Measurements from ENCODE around the gene RFX2. TPM values are rescaled to one million over a fixed set of nuclear protein-coding genes. Genes with fewer than 3 reads are reported as not detected.
A peak's percentile ranks its signal among the peaks of the same experiment; 100 is the strongest.

The RFX2 gene
- total and polyA plus RNA-seq, 9 of the 15 experiments (the other 6 are each of a cell fraction or from before 2014, with no cell fraction given) = 3.6 to 18.7 (median 8.7) TPM

DNA sequence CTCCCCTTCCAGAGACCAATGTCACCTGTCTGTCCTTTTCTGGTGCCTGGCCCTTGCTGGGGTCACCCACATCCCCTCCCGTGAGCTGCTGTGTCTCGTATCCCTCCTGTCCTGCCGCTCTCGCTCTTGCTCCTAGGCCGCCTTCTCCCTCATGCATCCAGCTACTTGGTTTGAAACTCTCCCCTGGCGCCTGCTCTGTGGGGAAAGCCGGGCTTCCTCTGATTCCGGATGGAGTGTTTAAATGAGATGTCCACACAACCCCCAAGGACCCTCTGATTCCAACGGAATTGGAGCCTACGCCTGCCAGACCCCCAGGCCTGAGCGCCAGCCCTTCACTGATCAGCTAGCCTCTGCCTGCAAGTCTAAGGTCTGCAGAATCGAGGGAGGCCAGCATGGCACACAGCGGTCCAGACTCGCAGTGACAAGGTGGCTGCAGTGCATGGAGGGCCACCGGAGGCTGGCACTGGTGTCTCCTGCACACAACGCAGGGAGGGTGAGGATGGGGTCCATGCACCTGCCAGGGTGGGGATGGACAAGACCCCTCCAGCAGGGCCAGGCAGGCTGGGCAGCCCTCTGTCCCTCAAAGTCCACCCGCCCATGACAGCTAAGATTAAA is 47.2 kb downstream of the RFX2 start:
- Histone ChIP-seq H3K27me3 (ENCODE audit: control insufficient read depth in 2 of 2, insufficient read depth in 2 of 2, low read length in 2 of 2) (no peaks in the 10 kb centered on the region), H3K9me1 (ENCODE audit: control insufficient read depth, insufficient read depth, low read length) (no peaks in the 10 kb centered on the region), H3K36me3 (ENCODE audit: control insufficient read depth, insufficient read depth, low read length) (peaks cover 2% of the 10 kb centered on the region; the same call in 1 of the 3 replicates), H4K20me1 (replicated peaks; ENCODE audit: control insufficient read depth, insufficient read depth, low read length) (no peaks in the 10 kb centered on the region), H3K4me3 (no peak overlapping the region), H3K9ac (ENCODE audit: insufficient read depth in 1 of 2, low read depth in 2 of 2, low read length in 2 of 2) (peak overlapping the region in 1 of 2 experiments; percentile 57; a peak in 2 of 4 replicates), H3K79me2 (ENCODE audit: control insufficient read depth, insufficient read depth, low read length) (peaks cover 53% of the 10 kb centered on the region), H3K4me2 (ENCODE audit: insufficient read depth, low read length) (no peak overlapping the region; the same call in 1 of the 2 replicates), H2AFZ (ENCODE audit: low read depth, low read length) (no peak overlapping the region), H3K9me3 (replicated peaks; ENCODE audit: control insufficient read depth, insufficient read depth, low read depth, low read length) (no peaks in the 10 kb centered on the region), H3K27ac (ENCODE audit: extremely low read depth, low read depth, low read length) (peak overlapping the region; percentile 85; the same call in 1 of the 3 replicates), H3K4me1 (replicated peaks in 1 of 2; ENCODE audit: control insufficient read depth in 2 of 2, insufficient read depth in 2 of 2, low read length in 2 of 2) (peaks cover 57 to 85% of the 10 kb centered on the region in 2 experiments)
- WGBS (ENCODE audit: insufficient coverage, low coverage, missing lambda C conversion rate) = 94% methylated on average over 17 of the region's 17 CpGs
- FAIRE-seq (no peak), DNase-seq (ENCODE audit: extremely low read depth in 1 of 4, low spot score in 3 of 4) (no peak), ATAC-seq (no peak)
- ChIA-PET CTCF (ENCODE audit: low intra/inter-chr PET ratio) (no interaction called here), POLR2A (interaction anchor here (1.3 kb wide), 1 partner anchor 15 kb away, joined by 3 read pairs; no protein-coding TSS in a partner anchor)
- intact Hi-C loops (cut with micrococcal nuclease) (no loop called here), in situ Hi-C loops (cut with MboI) (no loop called here)
- BruUV-seq (replicated peaks) = no TSS peak
- no peak for TF ChIP-seq ZNF24 (IDR thresholded peaks at IDR 0.05)
- TF ChIP-seq SMAD3 (CRISPR knock-in tag; conservative IDR thresholded peaks at IDR 0.05) = no peak
- no peak for TF ChIP-seq KLF6 (CRISPR knock-in tag; IDR thresholded peaks at IDR 0.05; ENCODE audit: borderline replicate concordance)
- no peak for TF ChIP-seq SMC3 (conservative IDR thresholded peaks at IDR 0.05; ENCODE audit: insufficient read depth, low read depth, low read length)
- TF ChIP-seq RNF2 (IDR thresholded peaks at IDR 0.05) = no peak
- TF ChIP-seq ZNF316 (IDR thresholded peaks at IDR 0.05) = no peak

DNA sequence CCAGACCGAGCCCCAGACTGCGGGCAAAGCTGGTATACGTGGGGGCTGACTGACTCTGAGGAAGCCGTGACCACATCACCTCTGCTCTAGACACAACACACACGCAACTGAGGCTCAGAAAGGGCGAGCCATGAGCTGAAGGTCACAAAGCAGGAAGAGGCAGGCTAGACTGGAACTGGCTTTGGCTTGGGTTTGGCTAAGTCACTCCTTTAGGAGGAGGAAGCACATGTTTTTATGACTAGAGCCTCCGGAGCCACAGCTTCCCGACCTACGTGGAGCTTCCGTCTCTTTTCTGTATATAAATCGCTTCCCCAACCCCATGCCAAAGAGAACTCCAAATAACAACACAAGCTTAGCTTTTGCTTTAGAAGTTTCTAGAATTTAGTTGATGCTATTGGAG is 48.0 kb downstream of the RFX2 start:
- H3K4me1 ChIP-seq (replicated peaks in 1 of 2; ENCODE audit: control insufficient read depth in 2 of 2, insufficient read depth in 2 of 2, low read length in 2 of 2) = peaks cover 64 to 87% of the 10 kb centered on the region in 2 experiments
- 66% methylated on average over 11 of the region's 11 CpGs for WGBS (ENCODE audit: insufficient coverage, low coverage, missing lambda C conversion rate)
- H3K27ac ChIP-seq (ENCODE audit: extremely low read depth, low read depth, low read length) = peak overlapping the region; percentile 85
- intact Hi-C loops (cut with micrococcal nuclease) = no loop called here
- H3K79me2 ChIP-seq (ENCODE audit: control insufficient read depth, insufficient read depth, low read length) = peaks cover 53% of the 10 kb centered on the region
- ChIA-PET POLR2A (interaction anchor here (1.3 kb wide), 1 partner anchor 16 kb away, joined by 3 read pairs; no protein-coding TSS in a partner anchor), CTCF (ENCODE audit: low intra/inter-chr PET ratio) (no interaction called here)
- H3K36me3 ChIP-seq (ENCODE audit: control insufficient read depth, insufficient read depth, low read length) = peaks cover 4% of the 10 kb centered on the region; the same call in 1 of the 3 replicates
- H2AFZ ChIP-seq (ENCODE audit: low read depth, low read length) = peak overlapping the region; percentile 47
- H3K27me3 ChIP-seq (ENCODE audit: control insufficient read depth in 2 of 2, insufficient read depth in 2 of 2, low read length in 2 of 2) = no peaks in the 10 kb centered on the region
- peak overlapping the region; percentile 4; the same call in 1 of the 2 replicates for H3K4me2 ChIP-seq (ENCODE audit: insufficient read depth, low read length)
- in situ Hi-C loops (cut with MboI) = no loop called here
- no peak for ATAC-seq
- H3K9ac ChIP-seq (ENCODE audit: insufficient read depth in 1 of 2, low read depth in 2 of 2, low read length in 2 of 2) = peak overlapping the region; percentile 54 to 60
- H3K9me1 ChIP-seq (ENCODE audit: control insufficient read depth, insufficient read depth, low read length) = no peaks in the 10 kb centered on the region
- no peak overlapping the region for H3K4me3 ChIP-seq
- FAIRE-seq = peak; percentile 61
- H3K9me3 ChIP-seq (replicated peaks; ENCODE audit: control insufficient read depth, insufficient read depth, low read depth, low read length) = no peaks in the 10 kb centered on the region
- no TSS peak for BruUV-seq (replicated peaks)
- H4K20me1 ChIP-seq (replicated peaks; ENCODE audit: control insufficient read depth, insufficient read depth, low read length) = no peaks in the 10 kb centered on the region
- DNase-seq (ENCODE audit: extremely low read depth in 1 of 4, low spot score in 3 of 4) = peak in 1 of 4 experiments; percentile 33
- TF ChIP-seq DPF2 (IDR thresholded peaks at IDR 0.05) (no peak), CREBBP (IDR thresholded peaks at IDR 0.05; ENCODE audit: low read depth, low read length) (no peak), LCOR (CRISPR knock-in tag; IDR thresholded peaks at IDR 0.05) (no peak), SMAD4 (CRISPR knock-in tag; conservative IDR thresholded peaks at IDR 0.05) (peak; percentile 75), NRF1 (conservative IDR thresholded peaks at IDR 0.05 in 1 of 2, IDR thresholded peaks at IDR 0.05 in 1 of 2) (no peak)
- TF ChIP-seq, protein P1, sequence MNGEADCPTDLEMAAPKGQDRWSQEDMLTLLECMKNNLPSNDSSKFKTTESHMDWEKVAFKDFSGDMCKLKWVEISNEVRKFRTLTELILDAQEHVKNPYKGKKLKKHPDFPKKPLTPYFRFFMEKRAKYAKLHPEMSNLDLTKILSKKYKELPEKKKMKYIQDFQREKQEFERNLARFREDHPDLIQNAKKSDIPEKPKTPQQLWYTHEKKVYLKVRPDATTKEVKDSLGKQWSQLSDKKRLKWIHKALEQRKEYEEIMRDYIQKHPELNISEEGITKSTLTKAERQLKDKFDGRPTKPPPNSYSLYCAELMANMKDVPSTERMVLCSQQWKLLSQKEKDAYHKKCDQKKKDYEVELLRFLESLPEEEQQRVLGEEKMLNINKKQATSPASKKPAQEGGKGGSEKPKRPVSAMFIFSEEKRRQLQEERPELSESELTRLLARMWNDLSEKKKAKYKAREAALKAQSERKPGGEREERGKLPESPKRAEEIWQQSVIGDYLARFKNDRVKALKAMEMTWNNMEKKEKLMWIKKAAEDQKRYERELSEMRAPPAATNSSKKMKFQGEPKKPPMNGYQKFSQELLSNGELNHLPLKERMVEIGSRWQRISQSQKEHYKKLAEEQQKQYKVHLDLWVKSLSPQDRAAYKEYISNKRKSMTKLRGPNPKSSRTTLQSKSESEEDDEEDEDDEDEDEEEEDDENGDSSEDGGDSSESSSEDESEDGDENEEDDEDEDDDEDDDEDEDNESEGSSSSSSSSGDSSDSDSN (IDR thresholded peaks at IDR 0.05; ENCODE audit: borderline replicate concordance in 1 of 2, low read depth in 2 of 2, low read length in 2 of 2) = no peak
